Body of pancreas (tissue), 4 donors: ENCODE measurements around the gene UPF2. TPM values are rescaled to one million over a fixed set of nuclear protein-coding genes. Genes with fewer than 3 reads are reported as not detected.

Source experiments
- ATAC-seq: fragments of 150-250 bp; one replicate; pipeline ENCODE4 v1.9.1; 2016
- DNase-seq, 4 donors: peaks; one replicate each; pipeline ENCODE4 v3.0.0-alpha.2; 2019
- H3K27ac ChIP-seq, 4 donors: fragments of 200-600 bp; sonication (generic); 1 replicate in 3 of 4; 2 replicates in 1 of 4; pipeline versions ENCODE4 v1.5.1 to v1.6.1; 2016 to 2019; ENCODE audit warnings: mild to moderate bottlenecking in 1 of 4, mixed read lengths in 1 of 4, moderate library complexity in 1 of 4
- H3K27me3 ChIP-seq, 2 donors: fragments of 200-600 bp; sonication (generic); one replicate each; pipeline ENCODE4 v1.6.0; 2016; ENCODE audit warnings: mild to moderate bottlenecking in 1 of 2
- H3K36me3 ChIP-seq, 2 donors: fragments of 200-600 bp; sonication (generic); replicated peaks in 1 of 2; 2 replicates each; pipeline ENCODE4 v1.5.1; 2016; ENCODE audit warnings: low read depth in 2 of 2; ENCODE audit not compliant: insufficient read depth in 1 of 2
- H3K4me1 ChIP-seq: fragments of 200-600 bp; sonication (generic); one replicate; pipeline ENCODE4 v1.6.0; 2016
- H3K4me3 ChIP-seq, 2 donors: fragments of 200-600 bp; sonication (generic); 1 replicate in 1 of 2; 2 replicates in 1 of 2; pipeline ENCODE4 v1.5.1; 2016 to 2019
- H3K9me3 ChIP-seq, 3 donors: fragments of 200-600 bp; sonication (generic); 1 replicate in 2 of 3; 2 replicates in 1 of 3; pipeline ENCODE4 v1.5.1; 2016
- CTCF ChIP-seq, 7 experiments: fragments of 450-650 bp in 4 of 7; fragments of 200-600 bp in 3 of 7; sonication (generic) in 3 of 7; IDR thresholded peaks; one replicate each; pipeline ENCODE4 v1.5.1; 2016 to 2019; ENCODE audit warnings: antibody characterized with exemption in 7 of 7
- POLR2A ChIP-seq, 3 donors: fragments of 450-650 bp; IDR thresholded peaks; one replicate each; pipeline ENCODE4 v1.6.1; 2016; ENCODE audit warnings: antibody characterized with exemption in 3 of 3, mild to moderate bottlenecking in 2 of 3
- WGBS, 2 donors: methylation state at CpG; one replicate each; pipeline ENCODE4 v1.1.5; 2017; 5-methylcytosine and 5-hydroxymethylcytosine counted together
- intact Hi-C: fragments of 100-400 bp; cut with DNase I; formaldehyde crosslinking; loops from one replicate; pipeline ENCODE4 v1.15.1; 2023
- total RNA-seq, 2 donors: library from RNA; depleted of rRNA; stranded (reverse); fragments of >200 nt; gene quantifications; one replicate each; pipeline ENCODE4 v1.1.0, GENCODE V29; 2016

Gene UPF2
- total RNA-seq, 2 donors from 2014 or later: 11.2 to 16.9 TPM

- no peak for TF ChIP-seq POLR2A (IDR thresholded peaks at IDR 0.05)
- TF ChIP-seq CTCF (IDR thresholded peaks at IDR 0.05): no peak
- Histone ChIP-seq H3K27ac (no peak overlapping the region), H3K9me3 (no peaks in the 10 kb centered on the region), H3K36me3 (peaks cover 4 to 15% of the 10 kb centered on the region in 2 donors), H3K4me1 (no peaks in the 10 kb centered on the region), H3K27me3 (no peaks in the 10 kb centered on the region), H3K4me3 (no peak overlapping the region)
- intact Hi-C loops: no loop called here
- 77 to 81% methylated on average over 8 of the region's 8 CpGs for WGBS, 2 donors
- DNase-seq (no peak), ATAC-seq (no peak)
These were observed 124.2 kb downstream of the UPF2 start for GRCh38 chr10:11918384-11918783.

- 64 to 67% methylated on average over 11 of the region's 11 CpGs for WGBS, 2 donors
- ATAC-seq: no peak
- Histone ChIP-seq H3K4me3 (no peak overlapping the region), H3K9me3 (no peaks in the 10 kb centered on the region), H3K27me3 (no peaks in the 10 kb centered on the region), H3K27ac (no peak overlapping the region), H3K36me3 (no peaks in the 10 kb centered on the region), H3K4me1 (no peaks in the 10 kb centered on the region)
- TF ChIP-seq POLR2A (IDR thresholded peaks at IDR 0.05): no peak
- TF ChIP-seq CTCF (IDR thresholded peaks at IDR 0.05): no peak
- DNase-seq: no peak
- intact Hi-C loops: no loop called here
These were observed 129.4 kb downstream of the UPF2 start for GRCh38 chr10:11913079-11913641.

GRCh38 chr10:11910102-11910501, 132.5 kb downstream of the UPF2 start:
- Histone ChIP-seq H3K27me3 (no peaks in the 10 kb centered on the region), H3K4me3 (no peak overlapping the region), H3K4me1 (no peaks in the 10 kb centered on the region), H3K27ac (no peak overlapping the region), H3K36me3 (no peaks in the 10 kb centered on the region), H3K9me3 (no peaks in the 10 kb centered on the region)
- ATAC-seq (no peak), DNase-seq (no peak)
- WGBS, 2 donors: 76 to 89% methylated on average over 5 to 10 of the region's 10 CpGs
- intact Hi-C loops: no loop called here
- TF ChIP-seq CTCF (IDR thresholded peaks at IDR 0.05) (no peak), POLR2A (IDR thresholded peaks at IDR 0.05) (no peak)

- no peaks in the 10 kb centered on the region for H3K4me1 ChIP-seq
- no peak for DNase-seq
- 52 to 62% methylated on average over 5 to 10 of the region's 10 CpGs for WGBS, 2 donors
- no peak overlapping the region for H3K27ac ChIP-seq
- no peaks in the 10 kb centered on the region for H3K9me3 ChIP-seq
- no peak overlapping the region for H3K4me3 ChIP-seq
- ATAC-seq: no peak
- TF ChIP-seq POLR2A (IDR thresholded peaks at IDR 0.05): no peak
- no peaks in the 10 kb centered on the region for H3K27me3 ChIP-seq
- no peaks in the 10 kb centered on the region for H3K36me3 ChIP-seq
- intact Hi-C loops: no loop called here
These were observed 133.0 kb downstream of the UPF2 start for GRCh38 chr10:11909618-11910017.

GRCh38 chr10:11908991-11909390, 133.6 kb downstream of the UPF2 start:
- Histone ChIP-seq H3K4me3 (no peak overlapping the region), H3K27ac (no peak overlapping the region), H3K36me3 (no peaks in the 10 kb centered on the region), H3K9me3 (no peaks in the 10 kb centered on the region), H3K27me3 (no peaks in the 10 kb centered on the region), H3K4me1 (no peaks in the 10 kb centered on the region)
- DNase-seq (no peak), ATAC-seq (no peak)
- WGBS, 2 donors: 95 to 96% methylated on average over 11 of the region's 11 CpGs
- intact Hi-C loops: no loop called here
- TF ChIP-seq CTCF (IDR thresholded peaks at IDR 0.05) (no peak), POLR2A (IDR thresholded peaks at IDR 0.05) (no peak)
